HepG2 (cell line): Measurements from ENCODE around the gene DENND2D. TPM values are rescaled to one million over a fixed set of nuclear protein-coding genes. Genes with fewer than 3 reads are reported as not detected.

Experiments used
- HNRNPK ChIP-seq: fragments of 200-400 bp; formaldehyde crosslinking; IDR thresholded peaks from 2 replicates; pipeline ENCODE4 v1.6.1; 2018; ENCODE audit warnings: low read length, low read depth, moderate library complexity, mild to moderate bottlenecking; ENCODE audit not compliant: poor library complexity, severe bottlenecking
- MEIS1 ChIP-seq: sonication (generic); formaldehyde crosslinking; IDR thresholded peaks from 2 replicates; pipeline ENCODE4 v1.9.0; 2021; ENCODE audit warnings: mild to moderate bottlenecking, missing genetic modification reagents, moderate library complexity, borderline replicate concordance
- NONO ChIP-seq, 2 experiments: fragments of 450-650 bp in 1 of 2; sonication (generic) in 1 of 2; formaldehyde crosslinking in 1 of 2; IDR thresholded peaks in 1 of 2; conservative IDR thresholded peaks in 1 of 2; 2 replicates each; pipeline versions ENCODE4 v1.6.1 to v1.8.0; 2017 to 2022; ENCODE audit warnings: mild to moderate bottlenecking in 1 of 2, missing genetic modification reagents in 1 of 2, moderate library complexity in 1 of 2
- NR2F6 ChIP-seq, 2 experiments: IDR thresholded peaks; 2 replicates each; pipeline ENCODE4 v1.6.1; 2016; ENCODE audit warnings: antibody characterized with exemption in 1 of 2, mild to moderate bottlenecking in 1 of 2
- RARG ChIP-seq: sonication (generic); formaldehyde crosslinking; IDR thresholded peaks from 2 replicates; pipeline ENCODE4 v1.4.0; 2020; ENCODE audit warnings: low read depth, mild to moderate bottlenecking, missing genetic modification reagents
- SALL1 ChIP-seq: sonication (generic); formaldehyde crosslinking; IDR thresholded peaks from 2 replicates; pipeline ENCODE4 v1.8.0; 2022; ENCODE audit warnings: mild to moderate bottlenecking, missing genetic modification reagents
- SMAD9 ChIP-seq: sonication (generic); formaldehyde crosslinking; IDR thresholded peaks from 2 replicates; pipeline ENCODE4 v1.5.1; 2020; ENCODE audit warnings: mild to moderate bottlenecking, missing genetic modification reagents
- SOX5 ChIP-seq: IDR thresholded peaks from 2 replicates; pipeline ENCODE4 v1.6.1; 2016; ENCODE audit warnings: borderline replicate concordance
- SRSF1 ChIP-seq: fragments of 200-400 bp; formaldehyde crosslinking; optimal IDR thresholded peaks from 2 replicates; pipeline ENCODE3; 2017; ENCODE audit warnings: mild to moderate bottlenecking, low read depth, low read length, moderate library complexity
- TFDP1 ChIP-seq: IDR thresholded peaks from 2 replicates; pipeline ENCODE4 v1.6.1; 2016; ENCODE audit warnings: missing compliant biosample characterization, missing genetic modification reagents, borderline replicate concordance
- ZBTB37 ChIP-seq: sonication (generic); formaldehyde crosslinking; IDR thresholded peaks from 2 replicates; pipeline ENCODE4 v1.4.0; 2020; ENCODE audit warnings: mild to moderate bottlenecking, missing genetic modification reagents
- ZFP91 ChIP-seq: sonication (generic); formaldehyde crosslinking; IDR thresholded peaks from 2 replicates; pipeline ENCODE4 v1.9.0; 2022; ENCODE audit warnings: missing genetic modification reagents, mild to moderate bottlenecking, borderline replicate concordance
- ZNF275 ChIP-seq: sonication (generic); formaldehyde crosslinking; IDR thresholded peaks from 2 replicates; pipeline ENCODE4 v1.8.0; 2022; ENCODE audit warnings: missing genetic modification reagents, mild to moderate bottlenecking, inconsistent platforms, borderline replicate concordance
- ZNF337 ChIP-seq: sonication (generic); formaldehyde crosslinking; IDR thresholded peaks from 2 replicates; pipeline ENCODE4 v1.5.1; 2020; ENCODE audit warnings: missing genetic modification reagents, low read depth, mild to moderate bottlenecking, borderline replicate concordance
- ZNF672 ChIP-seq: sonication (generic); formaldehyde crosslinking; IDR thresholded peaks from 2 replicates; pipeline ENCODE4 v1.8.1; 2022; ENCODE audit warnings: missing genetic modification reagents
- ZNF781 ChIP-seq: sonication (generic); formaldehyde crosslinking; IDR thresholded peaks from 2 replicates; pipeline ENCODE4 v1.5.1; 2020; ENCODE audit warnings: borderline replicate concordance, mild to moderate bottlenecking, missing genetic modification reagents; ENCODE audit errors: not compliant biosample characterization
- polyA plus RNA-seq, 8 experiments: library from polyadenylated mRNA; depleted of rRNA in 3 of 8; stranded (reverse) in 7 of 8; unstranded in 1 of 8; fragments of >200 nt; fragmentation: Illumina TruSeq in 4 of 8; extraction: Trizol in 4 of 8; gene quantifications; 2 replicates each; pipeline versions ENCODE4 v1.2.1 to v1.2.3, GENCODE V29; 2011 to 2016; ENCODE audit warnings: low read depth in 4 of 8, missing spikeins in 1 of 8, mixed read lengths in 1 of 8; ENCODE audit not compliant: insufficient read depth in 1 of 8
- total RNA-seq, 5 experiments: library from RNA; depleted of rRNA; stranded (reverse); fragments of >200 nt; fragmentation: Illumina TruSeq; extraction: Trizol; gene quantifications; 2 replicates each; pipeline ENCODE4 v1.2.3, GENCODE V29; 2016; ENCODE audit warnings: low read depth in 1 of 5

DENND2D gene
- total and polyA plus RNA-seq, 2 of the 13 experiments (the other 11 are each of a cell fraction or from before 2014, with no cell fraction given): 0.04 TPM; not detected in 1

- TF ChIP-seq TFDP1 (peak; percentile 55; the same call in 1 of the 2 replicates), SOX5 (CRISPR knock-in tag) (peak; percentile 24; the same call in 1 of the 2 replicates), ZBTB37 (CRISPR knock-in tag) (0 out of 2 replicates have a peak, but pooled peaks have one; percentile 38), ZNF275 (CRISPR knock-in tag) (peak; percentile 34; the same call in 1 of the 2 replicates), SALL1 (CRISPR knock-in tag) (peak; percentile 58; the same call in 1 of the 2 replicates), SRSF1 (no peak), HNRNPK (peak; percentile 19), RARG (no peak), ZNF781 (CRISPR knock-in tag) (peak; percentile 28), MEIS1 (CRISPR knock-in tag) (peak; percentile 14; the same call in 1 of the 2 replicates), NR2F6 (IDR thresholded peaks at IDR 0.05) (no peak), NR2F6 (CRISPR knock-in tag; IDR thresholded peaks at IDR 0.05) (peak; percentile 9; the same call in 1 of the 2 replicates), ZNF672 (CRISPR knock-in tag) (no peak), NONO (IDR thresholded peaks at IDR 0.05) (no peak), NONO (CRISPR knock-in tag; conservative IDR thresholded peaks at IDR 0.05) (peak; percentile 47; the same call in 1 of the 2 replicates), ZFP91 (CRISPR knock-in tag) (peak; percentile 84; the same call in 1 of the 2 replicates), SMAD9 (CRISPR knock-in tag) (no peak), ZNF337 (CRISPR knock-in tag) (peak; percentile 59; the same call in 1 of the 2 replicates)
- TF ChIP-seq, all 625 proteins: peak for 224
Measured at GRCh38 chr1:111139956-111140679, 60.3 kb downstream of the DENND2D start, which contains the start of the genes CEPT1 and DRAM2 (continued).
